Effector CD8-positive, alpha-beta T cell (primary cell): ENCODE data around the gene THRSP.
"Not testable (repeated sequence)": the region's sequence is repeated elsewhere in the genome, so short reads cannot be mapped to it uniquely, and the experiment has no call there.

Experiments
- DNase-seq: peaks from one replicate; lab custom pipeline; 2025; lab: John Stamatoyannopoulos, UW

THRSP gene

GRCh38 chr11:78039391-78039918, 24.2 kb upstream of the THRSP start:
- no peak for DNase-seq

- DNase-seq: no peak
Measured at GRCh38 chr11:78039919-78040671, 23.6 kb upstream of the THRSP start.

GRCh38 chr11:78040691-78041379, 22.8 kb upstream of the THRSP start:
- no peak for DNase-seq

GRCh38 chr11:78041380-78041719, 22.3 kb upstream of the THRSP start:
- DNase-seq: not testable (repeated sequence)

- DNase-seq: no peak
Measured at GRCh38 chr11:78041843-78042440, 21.7 kb upstream of the THRSP start.

- DNase-seq: no peak
Measured at GRCh38 chr11:78044706-78045105, 19.0 kb upstream of the THRSP start.

GRCh38 chr11:78045851-78046485, 17.7 kb upstream of the THRSP start:
- DNase-seq: peak; percentile 72

GRCh38 chr11:78046486-78046854, 17.2 kb upstream of the THRSP start:
- DNase-seq: no peak

GRCh38 chr11:78048561-78048960, 15.1 kb upstream of the THRSP start:
- DNase-seq: no peak

GRCh38 chr11:78049348-78049747, 14.3 kb upstream of the THRSP start:
- DNase-seq: no peak

- DNase-seq: no peak
Measured at GRCh38 chr11:78050964-78051831, 12.5 kb upstream of the THRSP start.

- DNase-seq: no peak
Measured at GRCh38 chr11:78054971-78055370, 8.7 kb upstream of the THRSP start.

- no peak for DNase-seq
Measured at GRCh38 chr11:78056093-78056492, 7.6 kb upstream of the THRSP start.

GRCh38 chr11:78057462-78058055, 6.1 kb upstream of the THRSP start:
- no peak for DNase-seq

- DNase-seq: not testable (repeated sequence)
Measured at GRCh38 chr11:78059749-78060328, 3.8 kb upstream of the THRSP start.

GRCh38 chr11:78060533-78060932, 3.1 kb upstream of the THRSP start:
- DNase-seq: no peak

- no peak for DNase-seq
Measured at GRCh38 chr11:78061088-78061920, 2.4 kb upstream of the THRSP start.

GRCh38 chr11:78061921-78062311, 1.7 kb upstream of the THRSP start:
- no peak for DNase-seq

GRCh38 chr11:78062671-78063070, 990 bp upstream of the THRSP start:
- no peak for DNase-seq

GRCh38 chr11:78065203-78065602, 1.5 kb downstream of the THRSP start:
- DNase-seq: no peak
